ENCODE data around the gene MRNIP. TPM values are rescaled to one million over a fixed set of nuclear protein-coding genes. Genes with fewer than 3 reads are reported as not detected.

The MRNIP gene
- total and polyA plus RNA-seq, 2 of the 4 experiments (the other 2 are of a cell fraction), result 6.6 to 24.7 TPM

DNA sequence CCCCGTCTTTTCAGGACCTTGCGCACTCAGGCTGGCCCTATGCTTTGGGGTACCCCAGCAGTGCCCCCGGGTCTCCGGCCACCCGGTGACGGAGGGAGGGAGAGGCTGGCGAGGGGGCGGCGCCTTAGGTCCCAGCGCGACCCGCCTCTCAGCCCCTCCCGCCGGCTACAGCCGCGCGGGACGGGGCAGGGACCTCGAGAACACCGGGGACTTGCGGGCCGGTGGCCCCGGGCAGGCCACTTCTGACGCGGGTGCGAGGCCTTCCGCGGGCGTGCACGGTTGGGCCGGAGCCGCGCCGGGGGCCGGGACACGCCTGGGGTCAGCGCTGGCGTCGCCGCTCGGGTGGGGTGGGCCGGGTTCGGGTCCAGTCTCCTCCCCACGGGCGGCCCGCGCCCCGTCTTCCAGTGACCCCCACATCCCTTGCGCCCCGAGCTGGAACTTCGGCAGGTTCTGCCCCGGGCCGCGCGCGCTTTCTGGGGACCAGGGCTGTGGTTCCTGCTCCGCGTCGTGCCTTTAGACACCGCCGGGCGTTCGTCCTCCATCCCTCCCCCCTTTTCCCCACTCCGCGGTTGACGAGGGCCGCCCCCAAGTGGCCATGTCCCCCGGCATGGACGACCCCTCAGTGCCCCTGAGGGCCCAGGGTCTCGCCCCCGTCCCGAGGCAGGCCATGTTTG lies 41.7 kb downstream of the MRNIP start:
- peaks cover 17% of the 10 kb centered on the region for H3K36me3 ChIP-seq (ENCODE audit: control insufficient read depth, insufficient read depth, low read length)
- no peak overlapping the region for H3K14ac ChIP-seq (replicated peaks; ENCODE audit: low read depth, low read length)
- no peak overlapping the region for H3K4me2 ChIP-seq (ENCODE audit: low read depth, low read length)
- H3K9ac ChIP-seq (ENCODE audit: low read depth, low read length), result no peak overlapping the region
- intact Hi-C loops (cut with micrococcal nuclease), result no loop called here
- H4K91ac ChIP-seq (ENCODE audit: insufficient read depth, low read depth, low read length), result no peak overlapping the region
- ChIA-PET POLR2A (ENCODE audit: unreplicated experiment) (no interaction called here), CTCF (no interaction called here)
- H2AFZ ChIP-seq (replicated peaks; ENCODE audit: low read length, poor library complexity), result peak overlapping the region; percentile 5
- BruUV-seq (replicated peaks), result no TSS peak
- H3K27me3 ChIP-seq (ENCODE audit: control insufficient read depth, insufficient read depth, low read length), result no peaks in the 10 kb centered on the region
- no peak overlapping the region for H3K4ac ChIP-seq (ENCODE audit: low read depth, low read length)
- H3K4me3 ChIP-seq (ENCODE audit: insufficient read depth, low read depth, low read length), result no peak overlapping the region
- in situ Hi-C loops (cut with MboI; ENCODE audit: low sequenced_read_pairs), result no loop called here
- H2BK20ac ChIP-seq (ENCODE audit: low read depth, low read length), result no peak overlapping the region
- H3K9me1 ChIP-seq (ENCODE audit: insufficient read depth, low read length), result peaks cover 20% of the 10 kb centered on the region
- H2AK5ac ChIP-seq (ENCODE audit: low read depth, low read length), result no peak overlapping the region
- no peaks in the 10 kb centered on the region for H3K9me3 ChIP-seq (ENCODE audit: control insufficient read depth, insufficient read depth, low read length)
- H2BK120ac ChIP-seq (ENCODE audit: low read depth, low read length), result no peak overlapping the region
- dilution Hi-C loops (cut with HindIII; ENCODE audit: low sequenced_read_pairs, unreplicated experiment), result no loop called here
- H3K27ac ChIP-seq (ENCODE audit: insufficient read depth, low read length), result no peak overlapping the region
- peak overlapping the region; percentile 2 for H2AK9ac ChIP-seq (replicated peaks; ENCODE audit: low read depth, low read length, poor library complexity)
- H4K8ac ChIP-seq (ENCODE audit: low read depth in 2 of 2, low read length in 2 of 2), result no peak overlapping the region
- no peak for TF ChIP-seq SMC3 (IDR thresholded peaks at IDR 0.05; ENCODE audit: low read depth, low read length)
- TF ChIP-seq MAZ (IDR thresholded peaks at IDR 0.05; ENCODE audit: borderline replicate concordance, low read depth, low read length), result no peak
- no peak for TF ChIP-seq USF2 (IDR thresholded peaks at IDR 0.05; ENCODE audit: low read depth, low read length)
- no peak for TF ChIP-seq MAFK (IDR thresholded peaks at IDR 0.05; ENCODE audit: low read depth, low read length)
- TF ChIP-seq ELK1 (IDR thresholded peaks at IDR 0.05; ENCODE audit: borderline replicate concordance, low read depth, low read length), result no peak
- TF ChIP-seq RCOR1 (IDR thresholded peaks at IDR 0.05; ENCODE audit: insufficient replicate concordance, low read length), result no peak
- TF ChIP-seq RFX5 (IDR thresholded peaks at IDR 0.05; ENCODE audit: low read depth, low read length), result no peak
- TF ChIP-seq CHD1 (IDR thresholded peaks at IDR 0.05; ENCODE audit: low read depth, low read length), result no peak
- TF ChIP-seq CEBPB (IDR thresholded peaks at IDR 0.05; ENCODE audit: low read depth, low read length), result no peak
- TF ChIP-seq POLR2A (IDR thresholded peaks at IDR 0.05; ENCODE audit: low read depth, low read length), result no peak
- no peak for TF ChIP-seq NFE2L2 (IDR thresholded peaks at IDR 0.05; ENCODE audit: low read depth, low read length)
- TF ChIP-seq MXI1 (IDR thresholded peaks at IDR 0.05; ENCODE audit: borderline replicate concordance, low read depth, low read length), result no peak
- no peak for TF ChIP-seq CTCF (conservative IDR thresholded peaks at IDR 0.05; ENCODE audit: low read depth, low read length)
- TF ChIP-seq FOS (IDR thresholded peaks at IDR 0.05; ENCODE audit: low read depth, low read length), result no peak
- TF ChIP-seq BHLHE40 (IDR thresholded peaks at IDR 0.05; ENCODE audit: low read depth, low read length), result no peak
- TF ChIP-seq RAD21 (IDR thresholded peaks at IDR 0.05; ENCODE audit: low read length), result no peak
- no peak overlapping the region; the same call in 2 of the 3 replicates for H2BK15ac ChIP-seq (ENCODE audit: low read depth, low read length)
- H3K79me1 ChIP-seq (ENCODE audit: low read depth in 1 of 2, low read length in 2 of 2), result peaks cover 4 to 23% of the 10 kb centered on the region in 2 experiments
- H3K56ac ChIP-seq (ENCODE audit: extremely low read depth, insufficient read depth, low read length), result no peak overlapping the region
- no peak overlapping the region; the same call in 1 of the 2 replicates for H3K18ac ChIP-seq (ENCODE audit: low read depth, low read length)
- H3K4me1 ChIP-seq (ENCODE audit: control insufficient read depth, insufficient read depth, low read length), result peaks cover 21% of the 10 kb centered on the region
- DNase-seq, result no peak
- 20% methylated on average over 30 of the region's 72 CpGs; no CpG with 5 or more reads in 1 of the 2 experiments for WGBS, 2 experiments (ENCODE audit: extremely low coverage in 2 of 2, insufficient read length in 1 of 2)
- H2BK5ac ChIP-seq (ENCODE audit: low read depth, low read length, poor library complexity, severe bottlenecking), result no peak overlapping the region
- H4K5ac ChIP-seq (ENCODE audit: low read depth, low read length), result no peak overlapping the region
- ATAC-seq (ENCODE audit: low read depth), result no peak
- H4K20me1 ChIP-seq (ENCODE audit: insufficient read depth, low read length), result peaks cover 13% of the 10 kb centered on the region
- H3K23ac ChIP-seq (ENCODE audit: low read depth, low read length), result no peak overlapping the region

Measured in IMR-90 (cell line).